Fibroblast of skin of back (primary cell): ENCODE data around the gene HOXD10. TPM values are rescaled to one million over a fixed set of nuclear protein-coding genes. Genes with fewer than 3 reads are reported as not detected.

Experiments used
- DNase-seq: peaks from one replicate; pipeline ENCODE4 v3.0.0-alpha.2; 2013
- polyA plus RNA-seq, 2 experiments: library from polyadenylated mRNA; unstranded; fragments of 120-200 nt; gene quantifications; one replicate each; pipeline ENCODE4 v1.2.1, GENCODE V29; 2013; ENCODE audit not compliant: insufficient read length in 2 of 2

HOXD10 gene
- 0.06 TPM for polyA plus RNA-seq (2013, experiment 1 of 2; ENCODE audit: insufficient read length)
- not detected for polyA plus RNA-seq (2013, experiment 2 of 2; ENCODE audit: insufficient read length)

GRCh38 chr2:176115883-176116813 lies at the start of gene HOXD10:
HOXD10 (plus strand) TSS chr2:176116778; CDS start chr2:176116834, 56 bp downstream.
- DNase-seq: peak; percentile 73

DNA sequence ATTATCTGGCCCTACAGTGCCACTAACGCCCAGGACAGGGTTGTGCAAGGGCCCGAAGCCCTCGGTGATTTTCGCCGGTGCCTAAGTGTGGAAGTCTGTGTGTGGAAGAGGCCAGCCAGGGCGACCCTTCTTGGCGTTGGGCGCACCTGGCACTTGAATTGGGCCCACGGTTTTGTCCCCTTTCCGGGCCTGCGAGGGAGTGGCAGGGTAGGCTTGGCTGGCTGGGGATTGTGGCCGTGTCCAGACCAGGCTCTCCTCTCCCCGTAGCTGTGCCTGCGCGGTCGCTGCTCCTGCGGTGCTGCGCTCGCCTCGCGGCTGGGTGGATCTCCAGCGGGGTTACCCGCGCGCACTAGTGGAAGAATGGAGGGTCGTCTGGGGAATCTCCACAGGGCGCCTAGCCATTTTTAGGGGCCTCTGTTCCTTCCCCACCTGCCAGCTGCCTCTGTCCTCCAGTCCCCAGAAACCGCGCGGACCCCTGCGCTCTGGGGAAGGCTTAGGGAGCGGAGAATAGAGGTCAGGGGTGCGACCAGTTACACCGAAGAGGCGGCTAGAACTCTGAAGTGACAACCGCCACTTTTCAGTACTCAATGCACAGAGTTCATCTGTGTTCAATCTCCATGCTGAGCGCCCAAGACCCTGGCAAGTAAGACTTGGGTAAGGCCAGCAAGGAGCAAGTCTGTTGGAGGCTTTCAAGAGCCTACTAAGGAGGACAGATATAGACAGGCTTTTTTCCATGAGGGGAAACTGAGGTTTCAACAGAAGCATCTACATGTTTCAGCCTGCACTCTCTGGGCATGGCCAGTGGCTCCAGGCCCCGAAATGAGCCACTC lies 48.8 kb upstream of the HOXD10 start:
- no peak for DNase-seq

- DNase-seq: no peak
Observed at GRCh38 chr2:176068419-176068832, 48.2 kb upstream of the HOXD10 start.

GRCh38 chr2:176071330-176072291 lies 45.0 kb upstream of the HOXD10 start:
- no peak for DNase-seq

DNA sequence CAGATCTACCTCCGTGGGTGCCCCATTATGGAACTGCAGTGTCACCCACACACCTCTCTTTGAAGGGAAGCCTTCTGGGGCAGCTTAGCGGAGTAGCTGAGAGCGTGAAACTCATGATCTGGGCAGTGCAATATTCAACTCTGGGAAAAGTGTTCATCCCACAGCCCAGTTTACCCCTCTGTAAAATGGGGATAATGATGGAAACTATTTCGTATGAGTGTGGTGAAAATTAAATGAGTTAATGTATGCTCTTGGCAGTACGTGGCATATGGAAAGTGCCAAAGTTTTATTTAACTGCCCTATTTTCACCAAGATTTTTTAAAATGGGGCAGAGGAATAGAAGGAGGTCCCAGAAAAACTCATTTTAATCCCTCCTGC lies 44.3 kb upstream of the HOXD10 start:
- DNase-seq: no peak

GRCh38 chr2:176072951-176073904 lies 43.4 kb upstream of the HOXD10 start:
- no peak for DNase-seq

GRCh38 chr2:176074919-176075425 lies 41.6 kb upstream of the HOXD10 start:
- no peak for DNase-seq

DNA sequence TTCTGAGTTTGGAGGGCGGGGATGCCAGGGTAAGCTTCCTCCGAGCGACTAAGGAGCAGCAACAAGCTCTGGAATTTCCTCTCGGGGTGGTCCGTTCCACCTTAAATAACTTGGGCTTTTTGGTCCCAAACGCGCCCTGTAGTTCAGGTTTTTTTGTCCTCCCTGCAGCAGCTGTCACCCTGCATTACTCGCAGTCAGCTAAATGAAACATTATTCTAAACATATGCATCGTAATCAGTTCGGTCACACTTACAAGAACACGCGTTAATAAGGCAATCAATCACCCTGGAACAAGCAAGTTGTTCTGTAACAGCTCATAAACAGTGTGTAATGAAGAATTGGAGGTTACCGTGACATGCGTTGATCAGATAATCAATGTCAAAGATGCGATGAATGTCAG lies 41.1 kb upstream of the HOXD10 start:
- no peak for DNase-seq

DNA sequence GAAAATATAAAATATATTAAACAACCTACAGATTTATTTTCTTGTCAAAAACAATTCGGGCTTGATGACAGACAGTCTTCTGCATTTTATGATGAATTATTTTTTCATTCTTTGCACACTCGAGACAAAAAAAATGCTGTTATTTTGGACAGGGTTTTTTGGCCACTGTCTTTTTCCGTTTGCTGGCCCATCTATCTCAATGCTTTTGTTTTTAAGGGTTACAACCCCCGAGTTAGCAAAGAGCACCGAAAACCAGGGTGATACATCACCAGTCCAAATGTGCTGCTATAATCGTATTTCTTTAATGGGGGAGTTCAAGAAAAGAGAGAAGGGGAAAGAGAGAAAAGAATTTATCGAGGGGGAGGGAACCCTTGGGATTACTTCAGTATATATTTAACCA lies 40.5 kb upstream of the HOXD10 start:
- no peak for DNase-seq

DNA sequence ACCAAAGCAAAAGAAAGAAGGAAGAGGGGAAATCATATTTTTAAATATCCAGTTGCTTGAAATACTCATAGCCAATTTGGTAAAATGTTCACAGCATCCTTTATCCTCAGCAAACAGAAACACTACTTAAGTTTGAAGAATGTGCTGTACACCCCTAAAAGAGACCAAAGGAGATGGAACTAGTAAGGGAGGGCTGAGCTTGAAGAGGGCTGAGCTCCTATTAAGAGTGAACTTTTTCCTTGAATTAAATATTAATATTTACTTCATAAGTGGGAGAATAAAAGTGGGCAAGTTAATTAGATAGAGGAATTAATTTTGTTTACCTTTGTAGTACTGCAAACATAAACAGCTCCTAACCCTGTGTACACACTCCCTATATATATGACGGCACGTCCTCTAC lies 39.8 kb upstream of the HOXD10 start:
- no peak for DNase-seq

GRCh38 chr2:176078541-176079284 lies 37.9 kb upstream of the HOXD10 start:
- DNase-seq: no peak

- no peak for DNase-seq
Observed at GRCh38 chr2:176079285-176079830, 37.2 kb upstream of the HOXD10 start.

DNA sequence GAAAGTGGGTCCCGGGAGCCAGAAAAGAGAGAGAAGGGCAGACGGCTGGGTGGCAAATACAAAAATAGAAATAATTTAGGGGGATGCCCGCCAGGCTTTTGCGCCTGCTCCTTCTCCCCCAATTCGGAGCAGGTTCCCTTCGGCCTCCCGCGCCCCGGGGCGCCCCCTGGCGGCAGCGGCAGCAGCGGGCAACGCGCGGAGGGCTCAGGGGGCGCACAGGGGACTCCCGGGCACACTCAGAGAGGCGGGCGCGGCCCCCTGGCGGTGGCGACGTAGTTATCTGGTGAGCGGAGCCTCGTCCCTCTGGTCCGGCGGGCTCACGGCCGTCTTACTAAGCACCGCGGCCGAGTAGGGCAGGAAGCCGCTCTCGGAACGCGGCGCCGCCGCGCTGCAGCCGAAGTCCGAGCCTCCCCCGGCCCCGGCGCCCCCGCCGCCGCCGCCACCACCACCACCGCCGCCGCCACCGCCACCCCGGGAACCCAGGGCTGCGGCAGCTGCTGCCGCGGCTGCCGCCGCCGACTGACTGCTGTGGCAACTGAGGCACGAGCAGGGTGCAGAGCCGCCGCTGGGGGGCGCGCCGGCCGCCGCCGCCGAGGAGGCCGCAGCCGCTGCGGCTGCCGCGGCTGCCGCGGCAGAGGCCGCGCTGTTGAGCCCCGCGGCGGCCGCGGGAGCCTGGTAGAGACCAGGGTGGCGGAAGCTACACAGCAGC lies 36.6 kb upstream of the HOXD10 start:
- DNase-seq: peak; percentile 45

- DNase-seq: no peak
Observed at GRCh38 chr2:176080540-176081375, 35.8 kb upstream of the HOXD10 start.

GRCh38 chr2:176081376-176081836 lies 35.2 kb upstream of the HOXD10 start:
- DNase-seq: no peak

GRCh38 chr2:176081837-176082524 lies 34.6 kb upstream of the HOXD10 start:
- DNase-seq: no peak

GRCh38 chr2:176082525-176082823 lies 34.1 kb upstream of the HOXD10 start:
- no peak for DNase-seq
